ENCODE measurements around the gene PSMD6.
A peak's percentile ranks its signal among the peaks of the same experiment; 100 is the strongest.

Gene PSMD6

GRCh38 chr3:64023187-64023860 is at the start of gene PSMD6:
TSS of gene PSMD6 (minus strand) at chr3:64023494. CDS start at chr3:64023419, 75 bp downstream.
- DNase-seq: peak; percentile 80 to 82

GRCh38 chr3:64072126-64072525 is 48.8 kb upstream of the PSMD6 start:
- no peak for DNase-seq

- DNase-seq: no peak
Observed at GRCh38 chr3:64070704-64071103, 47.4 kb upstream of the PSMD6 start.

GRCh38 chr3:64067506-64068346 is 44.4 kb upstream of the PSMD6 start:
- peak in 1 of 2 experiments; percentile 26 for DNase-seq

GRCh38 chr3:64064804-64065203 is 41.5 kb upstream of the PSMD6 start:
- no peak for DNase-seq

- no peak for DNase-seq
Observed at GRCh38 chr3:64063983-64064438, 40.7 kb upstream of the PSMD6 start.

GRCh38 chr3:64063207-64063982 is 40.1 kb upstream of the PSMD6 start:
- peak in 1 of 2 experiments; percentile 9 for DNase-seq

GRCh38 chr3:64061628-64062027 is 38.3 kb upstream of the PSMD6 start:
- DNase-seq: no peak

GRCh38 chr3:64059484-64060175 is 36.3 kb upstream of the PSMD6 start:
- DNase-seq: no peak

- DNase-seq: peak in 1 of 2 experiments; percentile 16
Observed at GRCh38 chr3:64058566-64058965, 35.3 kb upstream of the PSMD6 start.

- DNase-seq: no peak
Observed at GRCh38 chr3:64057231-64057630, 33.9 kb upstream of the PSMD6 start.

GRCh38 chr3:64056606-64057180 is 33.4 kb upstream of the PSMD6 start:
- DNase-seq: no peak

GRCh38 chr3:64055076-64055475 is 31.8 kb upstream of the PSMD6 start:
- no peak for DNase-seq

- DNase-seq: no peak
Observed at GRCh38 chr3:64054488-64054887, 31.2 kb upstream of the PSMD6 start.

GRCh38 chr3:64053581-64053980 is 30.3 kb upstream of the PSMD6 start:
- DNase-seq: peak in 1 of 2 experiments; percentile 4

- DNase-seq: no peak
Observed at GRCh38 chr3:64053117-64053516, 29.8 kb upstream of the PSMD6 start.

GRCh38 chr3:64049832-64050231 is 26.5 kb upstream of the PSMD6 start:
- no peak for DNase-seq

GRCh38 chr3:64049136-64049535 is 25.8 kb upstream of the PSMD6 start:
- no peak for DNase-seq

GRCh38 chr3:64048631-64049061 is 25.4 kb upstream of the PSMD6 start:
- no peak for DNase-seq

GRCh38 chr3:64047787-64048186 is 24.5 kb upstream of the PSMD6 start:
- DNase-seq: no peak

- no peak for DNase-seq
Observed at GRCh38 chr3:64046996-64047594, 23.8 kb upstream of the PSMD6 start.

- no peak for DNase-seq
Observed at GRCh38 chr3:64046592-64046991, 23.3 kb upstream of the PSMD6 start.
